Measurements from ENCODE around the gene TAF1A.

The TAF1A gene

DNA sequence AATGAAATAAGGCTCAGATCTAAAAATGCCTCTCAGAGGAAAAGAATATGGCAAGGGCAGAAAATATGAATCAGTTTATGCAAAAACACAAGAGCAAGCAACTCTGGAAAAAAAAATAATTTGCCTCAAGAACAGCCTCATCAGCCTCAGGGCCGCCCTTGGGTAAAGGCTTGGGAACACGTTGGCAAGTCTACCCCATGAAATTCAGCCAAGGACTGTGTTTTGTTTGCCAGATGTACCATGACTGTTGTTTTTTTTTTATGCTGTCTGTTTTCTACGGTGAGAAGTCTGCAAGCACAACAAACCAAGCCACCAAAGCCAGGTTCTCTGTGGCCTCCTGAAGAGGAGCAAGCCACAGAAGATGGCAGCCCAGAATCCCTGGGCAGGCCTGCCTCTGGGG lies 59.8 kb downstream of the TAF1A start:
- DNase-seq, result no peak

DNA sequence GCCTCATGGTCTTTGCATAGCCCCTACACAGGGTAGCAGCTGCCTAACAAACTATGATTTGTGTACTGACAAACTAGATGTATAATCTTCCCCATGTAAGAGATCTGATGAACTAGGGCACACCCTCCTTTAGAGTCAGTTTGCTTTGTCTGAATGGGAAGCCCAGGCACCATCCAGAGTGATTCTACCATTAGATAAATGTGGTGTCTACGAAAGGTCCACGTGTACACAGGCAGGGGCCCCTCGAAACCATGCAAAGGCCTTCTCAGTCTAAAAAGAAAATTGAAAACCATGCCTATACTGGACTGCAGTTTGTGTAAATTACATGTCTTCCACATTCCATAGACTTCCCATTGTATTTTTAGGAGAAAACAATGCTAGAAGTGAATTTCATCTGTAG lies 60.6 kb downstream of the TAF1A start:
- no peak for DNase-seq

DNA sequence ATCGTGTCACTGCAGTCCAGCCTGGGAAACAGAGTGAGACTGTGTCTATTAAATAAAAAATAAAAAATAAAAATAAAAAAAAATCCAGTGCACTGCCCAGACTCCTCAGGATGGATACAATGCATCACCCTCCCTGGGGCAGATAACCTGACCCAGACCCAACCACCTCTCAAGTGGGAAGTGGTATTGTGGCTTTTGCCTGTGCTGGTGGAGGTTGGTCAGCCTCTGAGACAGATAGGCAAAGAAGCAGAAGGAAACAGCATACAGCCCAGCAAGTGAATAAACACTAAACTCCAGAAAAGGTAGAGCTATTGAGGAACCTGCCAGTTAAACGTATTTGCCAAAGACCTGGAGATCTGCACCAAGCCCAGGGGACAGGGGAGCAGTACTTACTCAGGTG lies 63.8 kb downstream of the TAF1A start:
- DNase-seq, result no peak

DNA sequence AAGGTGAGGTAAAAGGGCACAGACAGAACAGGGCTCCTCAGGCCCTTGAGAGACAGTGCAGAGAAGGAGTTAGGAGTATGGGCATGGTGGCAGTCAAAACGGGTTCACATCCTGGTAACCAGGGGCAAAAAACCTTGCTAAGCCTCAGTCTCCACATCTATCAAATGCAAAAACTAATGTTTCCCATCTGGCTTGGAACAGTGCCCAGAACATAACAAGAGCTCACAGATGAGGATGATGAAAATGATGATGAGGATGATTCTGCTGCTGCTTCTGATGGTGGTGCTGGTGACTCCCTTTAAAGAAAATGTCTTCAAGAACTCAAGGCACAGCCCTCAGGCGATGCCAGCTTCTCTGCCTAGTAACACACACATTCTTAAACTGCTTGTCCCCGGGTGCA lies 65.9 kb downstream of the TAF1A start:
- DNase-seq, result no peak

DNA sequence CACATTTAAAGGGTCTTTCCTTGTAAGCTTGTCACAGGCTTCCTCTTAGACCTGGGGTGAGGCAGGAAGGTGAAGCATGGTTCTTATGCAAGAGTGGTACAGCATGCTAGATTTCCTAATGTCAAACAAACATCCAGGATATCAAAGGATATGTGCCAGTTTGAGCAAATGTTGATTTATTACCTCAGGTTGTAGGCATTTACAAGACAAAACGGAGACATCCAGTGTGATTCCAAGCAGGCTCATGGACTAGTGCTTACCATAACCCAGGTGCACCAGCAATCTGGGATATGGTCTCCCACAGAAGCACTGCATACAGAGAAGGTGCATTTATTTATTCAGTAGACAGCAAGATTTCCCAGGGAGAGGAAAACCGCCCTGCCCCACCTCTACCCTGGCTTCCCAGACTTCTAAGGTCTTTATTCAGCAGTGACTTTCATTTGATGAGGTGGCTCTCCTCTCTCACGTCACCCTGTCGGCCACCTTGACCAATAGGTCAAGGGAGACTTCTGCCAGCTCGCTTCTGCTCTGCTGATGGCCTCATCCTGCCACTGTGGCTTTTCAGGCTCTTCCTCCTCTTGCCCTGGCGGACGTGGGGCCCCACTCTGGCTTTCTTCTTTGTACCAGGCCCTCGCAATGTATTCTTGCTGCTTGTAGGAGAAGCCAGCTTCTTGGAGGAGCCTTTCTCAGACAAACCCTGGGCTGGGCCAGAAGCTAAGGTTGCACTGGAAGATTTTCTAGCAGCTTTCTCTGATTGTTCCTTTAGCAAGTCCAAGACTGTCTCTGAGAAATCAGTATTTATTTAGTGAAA lies 67.4 kb downstream of the TAF1A start:
- DNase-seq, result no peak

DNA sequence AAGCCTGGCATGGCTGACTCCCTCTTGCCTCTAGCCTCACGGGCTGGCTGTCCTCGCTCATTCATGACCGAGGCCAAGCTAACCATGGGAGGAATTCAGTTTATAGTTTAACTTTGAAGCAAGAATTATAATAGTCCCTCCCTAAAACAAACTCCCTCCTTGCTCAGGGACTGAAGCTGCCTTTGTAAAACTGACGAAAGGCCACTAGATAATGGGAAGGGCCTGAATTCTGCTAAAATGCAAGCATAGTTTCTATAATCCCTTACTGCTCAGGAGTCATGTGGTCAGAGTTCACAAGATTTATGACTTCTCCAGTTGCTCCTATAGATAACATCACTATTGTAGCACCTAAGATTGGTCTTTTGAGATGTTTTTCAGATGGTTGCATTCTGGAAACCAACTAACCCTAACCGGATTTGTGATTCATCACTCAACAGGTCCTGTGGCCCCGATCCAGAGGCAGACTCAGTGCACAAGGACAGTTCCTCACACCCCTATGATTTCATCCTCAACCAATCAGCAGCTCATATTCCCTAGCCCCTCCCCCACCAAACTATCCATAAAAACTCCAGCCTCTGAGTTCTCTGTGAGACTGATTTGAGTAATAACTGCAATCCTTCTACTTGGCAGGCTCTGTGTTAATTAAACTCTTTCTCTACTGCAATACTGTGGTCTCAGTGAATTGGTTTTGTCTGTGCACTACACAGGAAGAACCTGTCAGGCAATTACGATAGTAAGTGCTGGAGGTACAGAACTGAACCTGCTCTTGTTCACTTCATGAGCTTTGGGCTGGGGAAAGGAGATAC lies 68.2 kb downstream of the TAF1A start:
- no peak for DNase-seq
